Measurements from ENCODE around the gene CALML6.

DNA sequence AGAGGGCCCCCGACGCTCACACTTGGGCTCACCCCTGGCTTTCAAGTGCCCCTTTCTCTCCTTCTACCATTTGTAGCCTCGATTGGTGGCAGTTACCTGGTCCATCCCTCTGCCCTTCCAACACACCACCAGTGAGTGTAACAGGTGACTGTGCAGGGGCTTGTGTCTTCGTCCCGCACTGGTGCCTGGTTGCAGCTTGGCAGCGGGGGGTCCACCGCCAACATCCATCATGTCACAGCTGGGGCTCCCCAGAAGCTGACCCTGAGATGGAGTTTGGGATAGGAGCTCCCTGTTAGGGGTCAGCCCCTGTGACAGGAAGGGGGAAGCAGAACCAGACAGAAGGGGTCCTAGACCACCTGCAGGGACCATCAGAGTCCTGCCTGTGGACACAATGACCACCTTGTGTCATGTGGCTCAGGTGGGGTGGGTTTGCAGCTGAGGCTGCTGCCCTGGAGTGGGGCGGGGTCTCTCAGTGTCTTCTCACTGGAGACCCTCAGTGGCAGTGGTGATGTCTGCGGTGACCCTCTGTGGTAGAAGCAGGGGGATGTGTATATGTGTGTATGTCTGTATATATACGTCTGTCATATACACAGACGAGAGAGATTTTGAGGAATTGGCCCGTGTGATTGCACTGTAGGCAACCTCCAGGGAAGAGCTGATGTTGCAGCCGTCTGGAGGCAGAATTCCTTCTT lies 3.6 kb upstream of the CALML6 start:
- TF ChIP-seq, protein P1, sequence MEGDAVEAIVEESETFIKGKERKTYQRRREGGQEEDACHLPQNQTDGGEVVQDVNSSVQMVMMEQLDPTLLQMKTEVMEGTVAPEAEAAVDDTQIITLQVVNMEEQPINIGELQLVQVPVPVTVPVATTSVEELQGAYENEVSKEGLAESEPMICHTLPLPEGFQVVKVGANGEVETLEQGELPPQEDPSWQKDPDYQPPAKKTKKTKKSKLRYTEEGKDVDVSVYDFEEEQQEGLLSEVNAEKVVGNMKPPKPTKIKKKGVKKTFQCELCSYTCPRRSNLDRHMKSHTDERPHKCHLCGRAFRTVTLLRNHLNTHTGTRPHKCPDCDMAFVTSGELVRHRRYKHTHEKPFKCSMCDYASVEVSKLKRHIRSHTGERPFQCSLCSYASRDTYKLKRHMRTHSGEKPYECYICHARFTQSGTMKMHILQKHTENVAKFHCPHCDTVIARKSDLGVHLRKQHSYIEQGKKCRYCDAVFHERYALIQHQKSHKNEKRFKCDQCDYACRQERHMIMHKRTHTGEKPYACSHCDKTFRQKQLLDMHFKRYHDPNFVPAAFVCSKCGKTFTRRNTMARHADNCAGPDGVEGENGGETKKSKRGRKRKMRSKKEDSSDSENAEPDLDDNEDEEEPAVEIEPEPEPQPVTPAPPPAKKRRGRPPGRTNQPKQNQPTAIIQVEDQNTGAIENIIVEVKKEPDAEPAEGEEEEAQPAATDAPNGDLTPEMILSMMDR (IDR thresholded peaks at IDR 0.05): no peak
- no peak for TF ChIP-seq EP300 (IDR thresholded peaks at IDR 0.05)
